ENCODE results near the gene RPS5. TPM values are rescaled to one million over a fixed set of nuclear protein-coding genes. Genes with fewer than 3 reads are reported as not detected.
A peak's percentile ranks its signal among the peaks of the same experiment; 100 is the strongest.

The RPS5 gene
- total RNA-seq, 1 donor from 2014 or later = 496 TPM

DNA sequence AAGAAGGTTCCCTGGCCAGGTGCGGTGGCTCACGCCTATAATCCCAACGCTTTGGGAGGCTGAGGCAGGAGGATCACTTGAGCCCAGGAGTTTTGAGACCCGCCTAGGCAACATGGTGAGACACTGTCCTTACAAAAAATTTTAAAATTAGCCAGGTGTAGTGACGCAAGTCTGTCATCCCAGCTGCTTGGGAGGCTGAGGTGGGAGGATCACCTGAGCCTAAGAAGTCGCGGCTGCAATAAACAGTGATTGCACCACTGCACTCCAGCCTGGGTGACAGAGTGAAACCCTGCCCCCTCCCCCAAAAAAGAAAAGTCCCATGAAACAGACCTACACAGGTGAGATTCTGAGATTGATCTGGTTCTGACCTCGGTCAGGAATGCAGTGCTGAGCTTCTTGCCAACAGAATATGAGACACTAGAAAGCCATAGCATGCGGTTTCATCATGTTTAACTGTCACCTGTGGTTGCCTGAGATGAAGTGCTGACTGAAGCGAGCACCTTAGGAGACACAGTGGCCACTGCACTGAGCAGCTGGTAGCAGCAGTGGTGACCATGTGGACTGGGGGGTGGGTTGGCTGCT, 31.8 kb upstream of the RPS5 start:
- Histone ChIP-seq H3K4me1 (peaks cover 31% of the 10 kb centered on the region), H3K4me3 (peak overlapping the region; percentile 64), H3K36me3 (no peaks in the 10 kb centered on the region), H3K27me3 (ENCODE audit: low read depth) (peaks cover 81% of the 10 kb centered on the region), H3K27ac (replicated peaks) (no peak overlapping the region), H3K9me3 (replicated peaks) (no peaks in the 10 kb centered on the region)
- intact Hi-C loops (cut with micrococcal nuclease) = no loop called here
- no peak for DNase-seq
- TF ChIP-seq, protein P1, sequence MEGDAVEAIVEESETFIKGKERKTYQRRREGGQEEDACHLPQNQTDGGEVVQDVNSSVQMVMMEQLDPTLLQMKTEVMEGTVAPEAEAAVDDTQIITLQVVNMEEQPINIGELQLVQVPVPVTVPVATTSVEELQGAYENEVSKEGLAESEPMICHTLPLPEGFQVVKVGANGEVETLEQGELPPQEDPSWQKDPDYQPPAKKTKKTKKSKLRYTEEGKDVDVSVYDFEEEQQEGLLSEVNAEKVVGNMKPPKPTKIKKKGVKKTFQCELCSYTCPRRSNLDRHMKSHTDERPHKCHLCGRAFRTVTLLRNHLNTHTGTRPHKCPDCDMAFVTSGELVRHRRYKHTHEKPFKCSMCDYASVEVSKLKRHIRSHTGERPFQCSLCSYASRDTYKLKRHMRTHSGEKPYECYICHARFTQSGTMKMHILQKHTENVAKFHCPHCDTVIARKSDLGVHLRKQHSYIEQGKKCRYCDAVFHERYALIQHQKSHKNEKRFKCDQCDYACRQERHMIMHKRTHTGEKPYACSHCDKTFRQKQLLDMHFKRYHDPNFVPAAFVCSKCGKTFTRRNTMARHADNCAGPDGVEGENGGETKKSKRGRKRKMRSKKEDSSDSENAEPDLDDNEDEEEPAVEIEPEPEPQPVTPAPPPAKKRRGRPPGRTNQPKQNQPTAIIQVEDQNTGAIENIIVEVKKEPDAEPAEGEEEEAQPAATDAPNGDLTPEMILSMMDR (IDR thresholded peaks at IDR 0.05; ENCODE audit: borderline replicate concordance) = no peak

DNA sequence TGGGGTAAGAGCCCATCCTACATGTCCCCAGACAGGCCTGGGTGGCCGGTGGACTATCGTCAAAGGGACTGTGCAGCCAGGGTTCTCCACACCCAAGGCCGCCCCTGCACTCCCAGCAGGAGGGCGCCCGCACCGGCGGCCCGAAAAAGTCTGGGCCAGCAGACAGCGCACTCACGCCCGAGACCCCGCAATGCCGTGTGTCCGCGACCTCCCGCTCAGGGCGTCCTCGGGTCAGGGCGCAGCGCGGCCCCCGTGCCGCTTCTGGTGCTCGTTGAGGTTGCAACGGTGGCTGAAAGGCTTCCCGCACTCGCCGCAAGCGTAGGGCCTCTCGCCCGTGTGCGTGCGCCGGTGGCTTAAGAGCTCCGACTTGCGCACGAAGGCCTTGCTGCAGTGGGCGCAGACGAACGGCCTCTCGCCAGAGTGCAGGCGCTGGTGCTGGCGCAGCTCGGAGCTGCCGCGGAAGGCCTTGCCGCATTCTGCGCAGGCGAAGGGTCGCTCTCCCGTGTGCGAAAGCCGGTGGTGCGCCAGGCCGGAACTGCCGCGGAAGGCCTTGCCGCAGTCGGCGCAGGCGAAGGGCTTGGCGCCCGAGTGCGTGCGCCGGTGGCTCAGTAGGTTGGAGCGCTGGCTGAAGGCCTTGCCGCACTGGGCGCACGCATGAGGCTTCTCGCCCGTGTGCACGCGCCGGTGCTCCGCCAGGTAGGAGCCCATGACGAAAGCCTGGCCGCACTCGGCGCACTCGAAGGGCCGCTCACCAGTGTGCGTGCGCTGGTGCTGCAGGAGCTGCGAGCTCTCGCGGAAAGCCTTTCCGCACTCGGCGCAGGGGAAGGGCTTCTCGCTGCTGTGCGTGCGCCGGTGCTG, 30.9 kb upstream of the RPS5 start:
- peak overlapping the region; percentile 29 for H3K27ac ChIP-seq (replicated peaks)
- H3K27me3 ChIP-seq (ENCODE audit: low read depth) = peaks cover 73% of the 10 kb centered on the region
- H3K4me3 ChIP-seq = peak overlapping the region; percentile 64
- TF ChIP-seq, protein P1 (IDR thresholded peaks at IDR 0.05; ENCODE audit: borderline replicate concordance) = no peak
- intact Hi-C loops (cut with micrococcal nuclease) = no loop called here
- no peak for DNase-seq
- no peaks in the 10 kb centered on the region for H3K9me3 ChIP-seq (replicated peaks)
- peaks cover 23% of the 10 kb centered on the region for H3K4me1 ChIP-seq
- no peaks in the 10 kb centered on the region for H3K36me3 ChIP-seq

DNA sequence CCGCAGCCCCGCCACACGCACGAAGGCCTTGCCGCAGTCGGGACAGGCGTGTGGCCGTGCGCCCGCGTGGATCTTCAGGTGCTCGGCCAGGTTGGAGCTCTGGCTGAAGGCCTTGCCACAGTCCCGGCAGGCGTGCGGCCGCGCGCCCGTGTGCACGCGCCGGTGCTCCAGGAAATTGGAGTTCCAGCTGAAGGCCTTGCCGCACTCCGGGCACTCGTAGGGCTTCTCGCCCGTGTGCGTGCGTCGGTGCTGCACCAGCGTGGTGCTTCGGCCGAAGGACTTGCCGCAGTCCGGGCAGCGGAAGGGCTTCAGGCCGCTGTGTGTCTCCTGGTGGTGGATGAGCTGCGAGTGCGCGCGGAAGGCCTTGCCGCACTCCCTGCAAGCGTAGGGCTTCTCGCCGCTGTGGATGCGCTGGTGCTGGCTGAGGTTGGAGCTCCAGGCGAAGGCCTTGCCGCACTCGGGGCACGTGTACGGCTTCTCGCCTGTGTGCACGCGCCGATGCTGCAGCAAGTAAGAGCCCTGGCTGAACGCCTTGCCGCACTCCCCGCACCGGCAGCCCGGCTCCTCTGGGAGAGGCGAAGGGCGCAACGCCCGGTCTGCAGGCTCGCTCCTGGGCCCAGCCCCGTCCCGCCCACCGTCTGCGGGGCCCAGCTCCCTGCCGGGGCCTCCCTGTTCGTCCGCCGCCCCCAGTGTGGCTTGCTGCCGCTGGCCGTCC, 30.1 kb upstream of the RPS5 start:
- peaks cover 29% of the 10 kb centered on the region for H3K4me1 ChIP-seq
- H3K27ac ChIP-seq (replicated peaks) = peak overlapping the region; percentile 29
- no peaks in the 10 kb centered on the region for H3K36me3 ChIP-seq
- TF ChIP-seq, protein P1 (IDR thresholded peaks at IDR 0.05; ENCODE audit: borderline replicate concordance) = no peak
- peak overlapping the region; percentile 64 for H3K4me3 ChIP-seq
- intact Hi-C loops (cut with micrococcal nuclease) = no loop called here
- H3K9me3 ChIP-seq (replicated peaks) = no peaks in the 10 kb centered on the region
- H3K27me3 ChIP-seq (ENCODE audit: low read depth) = peaks cover 65% of the 10 kb centered on the region
- no peak for DNase-seq

DNA sequence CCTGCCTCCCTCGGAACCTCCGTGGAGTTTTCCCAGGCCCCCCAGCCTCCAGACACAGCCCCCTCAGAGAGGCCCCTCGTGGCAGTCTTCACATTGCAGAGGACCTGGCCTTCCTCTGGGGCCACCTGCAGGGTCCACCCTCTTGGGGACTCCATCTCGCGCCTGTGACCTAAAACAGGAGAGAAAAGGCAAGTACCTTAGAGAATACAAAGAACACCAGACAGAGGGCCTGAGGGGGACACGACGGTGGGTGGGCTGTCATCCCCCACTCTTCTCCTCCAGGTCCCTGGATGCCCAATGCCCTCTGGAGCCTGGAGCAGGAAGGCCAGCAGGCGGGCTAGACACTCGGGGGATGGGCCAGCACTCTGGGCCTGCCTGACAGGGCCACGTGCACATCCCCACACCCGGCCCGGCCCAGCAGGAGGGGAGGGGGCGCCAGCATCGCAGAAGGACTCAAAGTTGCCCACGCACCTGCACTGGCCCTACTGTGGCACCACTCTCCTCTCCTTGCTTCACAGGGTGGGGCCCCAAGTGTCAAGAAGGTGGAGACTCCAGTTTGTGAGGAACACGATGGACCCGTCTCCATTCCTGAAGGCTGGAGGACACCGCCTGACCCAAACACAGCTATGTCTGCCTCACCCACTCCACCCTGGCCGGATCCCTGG, 29.5 kb upstream of the RPS5 start:
- Histone ChIP-seq H3K27ac (replicated peaks) (no peak overlapping the region), H3K4me1 (peaks cover 33% of the 10 kb centered on the region), H3K4me3 (peak overlapping the region; percentile 64), H3K27me3 (ENCODE audit: low read depth) (peaks cover 58% of the 10 kb centered on the region), H3K36me3 (no peaks in the 10 kb centered on the region), H3K9me3 (replicated peaks) (no peaks in the 10 kb centered on the region)
- no peak for DNase-seq
- intact Hi-C loops (cut with micrococcal nuclease) = no loop called here
- TF ChIP-seq, protein P1 (IDR thresholded peaks at IDR 0.05; ENCODE audit: borderline replicate concordance) = no peak

DNA sequence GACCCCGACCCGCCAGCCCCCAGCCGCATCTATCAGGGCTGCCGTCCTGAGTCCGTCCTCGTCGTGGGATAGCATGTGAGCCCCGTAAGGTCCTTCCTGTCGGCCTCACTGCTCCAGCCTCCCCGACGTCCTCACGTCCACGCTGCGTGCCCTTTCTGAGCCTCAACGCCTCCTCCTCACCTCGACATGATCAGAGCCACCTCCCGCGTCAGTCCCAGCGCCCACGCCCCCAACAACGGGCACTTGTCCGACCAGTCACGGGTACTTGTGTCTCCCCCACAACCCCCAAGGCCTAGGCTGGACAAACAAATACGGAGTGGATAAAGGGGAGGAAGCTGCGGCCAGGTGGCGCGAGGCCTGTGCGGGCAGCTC, 25.2 kb upstream of the RPS5 start:
- Histone ChIP-seq H3K36me3 (no peaks in the 10 kb centered on the region), H3K9me3 (replicated peaks) (no peaks in the 10 kb centered on the region), H3K4me3 (peak overlapping the region; percentile 93), H3K27me3 (ENCODE audit: low read depth) (peaks cover 27% of the 10 kb centered on the region), H3K27ac (replicated peaks) (peak overlapping the region; percentile 97), H3K4me1 (peaks cover 17% of the 10 kb centered on the region)
- TF ChIP-seq, protein P1 (IDR thresholded peaks at IDR 0.05; ENCODE audit: borderline replicate concordance) = no peak
- intact Hi-C loops (cut with micrococcal nuclease) = no loop called here
- DNase-seq = peak; percentile 45

All from left ventricle myocardium inferior (tissue), 1 donor.